ENCODE measurements around the gene NEURL1. TPM values are rescaled to one million over a fixed set of nuclear protein-coding genes. Genes with fewer than 3 reads are reported as not detected.

NEURL1 gene
- total and polyA plus RNA-seq, 4 donors, result 0.16 to 2.8 (median 0.35) TPM

- no peaks in the 10 kb centered on the region for H3K36me3 ChIP-seq (ENCODE audit: control insufficient read depth in 1 of 2, insufficient read depth in 2 of 2, low read length in 1 of 2)
- WGBS, 2 donors, result 84 to 87% methylated on average over 6 of the region's 6 CpGs
- no peaks in the 10 kb centered on the region for H3K27me3 ChIP-seq (ENCODE audit: control insufficient read depth in 1 of 2, insufficient read depth in 2 of 2, low read length in 1 of 2)
- intact Hi-C loops (cut with DNase I), result no loop called here
- no peak overlapping the region for H3K27ac ChIP-seq (ENCODE audit: low read depth in 1 of 2, low read length in 2 of 2)
- no peak for ATAC-seq (ENCODE audit: low FRiP score)
- no peak for DNase-seq
- no peaks in the 10 kb centered on the region for H3K4me1 ChIP-seq (ENCODE audit: control insufficient read depth in 1 of 2, insufficient read depth in 2 of 2, low read length in 2 of 2)
- H3K9me3 ChIP-seq (ENCODE audit: control insufficient read depth, low read length), result no peaks in the 10 kb centered on the region
- H3K4me3 ChIP-seq (ENCODE audit: low read length in 2 of 2), result no peak overlapping the region
Observed at GRCh38 chr10:103575416-103576075, 82.0 kb downstream of the NEURL1 start.

- no peak for DNase-seq
- H3K4me3 ChIP-seq (ENCODE audit: low read length in 2 of 2), result no peak overlapping the region
- no peaks in the 10 kb centered on the region for H3K36me3 ChIP-seq (ENCODE audit: control insufficient read depth in 1 of 2, insufficient read depth in 2 of 2, low read length in 1 of 2)
- no peak overlapping the region for H3K27ac ChIP-seq (ENCODE audit: low read depth in 1 of 2, low read length in 2 of 2)
- intact Hi-C loops (cut with DNase I), result no loop called here
- no peaks in the 10 kb centered on the region for H3K9me3 ChIP-seq (ENCODE audit: control insufficient read depth, low read length)
- WGBS, 2 donors, result 95 to 99% methylated on average over 1 of the region's 1 CpG
- no peak for ATAC-seq (ENCODE audit: low FRiP score)
- H3K4me1 ChIP-seq (ENCODE audit: control insufficient read depth in 1 of 2, insufficient read depth in 2 of 2, low read length in 2 of 2), result no peaks in the 10 kb centered on the region
- H3K27me3 ChIP-seq (ENCODE audit: control insufficient read depth in 1 of 2, insufficient read depth in 2 of 2, low read length in 1 of 2), result no peaks in the 10 kb centered on the region
Observed at GRCh38 chr10:103576076-103576471, 82.6 kb downstream of the NEURL1 start.

DNA sequence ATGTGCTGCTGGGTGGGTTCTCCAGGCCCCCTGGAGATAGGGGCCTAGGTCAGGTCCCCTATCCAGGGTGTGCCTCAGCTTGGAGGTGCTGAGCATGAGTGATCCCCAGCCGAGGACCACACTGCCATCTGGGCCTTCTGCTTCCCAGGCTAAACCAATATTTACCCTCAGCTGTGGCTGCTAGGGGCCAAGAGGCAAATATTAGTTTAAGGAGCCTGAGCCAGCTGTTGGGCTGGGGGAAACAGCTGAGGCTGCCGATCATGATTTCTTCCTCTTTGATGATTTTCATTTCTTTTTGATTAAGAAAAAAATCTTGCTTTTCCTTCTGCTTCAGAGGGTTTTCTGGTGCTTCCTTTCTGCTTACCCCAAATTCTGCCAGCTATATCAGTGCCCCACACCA lies 83.4 kb downstream of the NEURL1 start:
- 13% methylated on average over 2 of the region's 2 CpGs for WGBS, 2 donors
- ATAC-seq (ENCODE audit: low FRiP score), result no peak
- H3K9me3 ChIP-seq (ENCODE audit: control insufficient read depth, low read length), result no peaks in the 10 kb centered on the region
- no peak for DNase-seq
- H3K4me1 ChIP-seq (ENCODE audit: control insufficient read depth in 1 of 2, insufficient read depth in 2 of 2, low read length in 2 of 2), result no peaks in the 10 kb centered on the region
- H3K4me3 ChIP-seq (ENCODE audit: low read length in 2 of 2), result no peak overlapping the region
- H3K27ac ChIP-seq (ENCODE audit: low read depth in 1 of 2, low read length in 2 of 2), result no peak overlapping the region
- intact Hi-C loops (cut with DNase I), result no loop called here
- H3K27me3 ChIP-seq (ENCODE audit: control insufficient read depth in 1 of 2, insufficient read depth in 2 of 2, low read length in 1 of 2), result no peaks in the 10 kb centered on the region
- H3K36me3 ChIP-seq (ENCODE audit: control insufficient read depth in 1 of 2, insufficient read depth in 2 of 2, low read length in 1 of 2), result no peaks in the 10 kb centered on the region

- H3K9me3 ChIP-seq (ENCODE audit: control insufficient read depth, low read length), result no peaks in the 10 kb centered on the region
- no peaks in the 10 kb centered on the region for H3K36me3 ChIP-seq (ENCODE audit: control insufficient read depth in 1 of 2, insufficient read depth in 2 of 2, low read length in 1 of 2)
- H3K27me3 ChIP-seq (ENCODE audit: control insufficient read depth in 1 of 2, insufficient read depth in 2 of 2, low read length in 1 of 2), result no peaks in the 10 kb centered on the region
- ATAC-seq (ENCODE audit: low FRiP score) (no peak), DNase-seq (no peak)
- intact Hi-C loops (cut with DNase I), result no loop called here
- no peak overlapping the region for H3K27ac ChIP-seq (ENCODE audit: low read depth in 1 of 2, low read length in 2 of 2)
- WGBS, 2 donors, result 89% methylated on average over 15 of the region's 15 CpGs
- H3K4me1 ChIP-seq (ENCODE audit: control insufficient read depth in 1 of 2, insufficient read depth in 2 of 2, low read length in 2 of 2), result no peaks in the 10 kb centered on the region
- no peak overlapping the region for H3K4me3 ChIP-seq (ENCODE audit: low read length in 2 of 2)
Observed at GRCh38 chr10:103578782-103579382, 85.4 kb downstream of the NEURL1 start.

DNA sequence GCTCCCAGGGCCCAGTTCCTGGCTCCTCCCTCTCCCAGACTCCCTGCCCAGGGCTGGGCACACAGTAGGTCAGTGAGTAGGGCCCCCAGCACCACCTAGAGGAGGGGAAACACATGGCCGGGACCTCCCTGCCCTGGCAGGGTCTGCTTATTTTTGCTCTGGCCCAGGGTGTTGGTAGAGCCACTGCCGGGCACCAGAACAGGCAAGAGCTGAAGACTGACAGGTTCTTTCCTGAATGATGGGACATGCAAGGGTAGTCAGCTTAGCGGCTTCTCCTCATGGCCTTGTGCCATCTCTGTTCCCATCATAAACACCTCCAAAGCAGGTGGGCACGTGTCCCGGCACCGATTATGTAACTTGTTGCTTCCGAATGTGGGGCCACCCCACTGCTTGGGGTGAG lies 86.5 kb downstream of the NEURL1 start:
- Histone ChIP-seq H3K9me3 (ENCODE audit: control insufficient read depth, low read length) (no peaks in the 10 kb centered on the region), H3K27me3 (ENCODE audit: control insufficient read depth in 1 of 2, insufficient read depth in 2 of 2, low read length in 1 of 2) (no peaks in the 10 kb centered on the region), H3K4me1 (ENCODE audit: control insufficient read depth in 1 of 2, insufficient read depth in 2 of 2, low read length in 2 of 2) (no peaks in the 10 kb centered on the region), H3K4me3 (ENCODE audit: low read length in 2 of 2) (no peak overlapping the region), H3K27ac (ENCODE audit: low read depth in 1 of 2, low read length in 2 of 2) (no peak overlapping the region), H3K36me3 (ENCODE audit: control insufficient read depth in 1 of 2, insufficient read depth in 2 of 2, low read length in 1 of 2) (no peaks in the 10 kb centered on the region)
- ATAC-seq (ENCODE audit: low FRiP score) (no peak), DNase-seq (no peak)
- intact Hi-C loops (cut with DNase I), result no loop called here
- 85 to 89% methylated on average over 7 of the region's 7 CpGs for WGBS, 2 donors

- intact Hi-C loops (cut with DNase I), result no loop called here
- ATAC-seq (ENCODE audit: low FRiP score), result no peak
- no peak overlapping the region for H3K27ac ChIP-seq (ENCODE audit: low read depth in 1 of 2, low read length in 2 of 2)
- DNase-seq, result no peak
- no peaks in the 10 kb centered on the region for H3K9me3 ChIP-seq (ENCODE audit: control insufficient read depth, low read length)
- no peaks in the 10 kb centered on the region for H3K27me3 ChIP-seq (ENCODE audit: control insufficient read depth in 1 of 2, insufficient read depth in 2 of 2, low read length in 1 of 2)
- 41% methylated on average over 7 of the region's 7 CpGs for WGBS, 2 donors
- no peaks in the 10 kb centered on the region for H3K36me3 ChIP-seq (ENCODE audit: control insufficient read depth in 1 of 2, insufficient read depth in 2 of 2, low read length in 1 of 2)
- no peak overlapping the region for H3K4me3 ChIP-seq (ENCODE audit: low read length in 2 of 2)
- no peaks in the 10 kb centered on the region for H3K4me1 ChIP-seq (ENCODE audit: control insufficient read depth in 1 of 2, insufficient read depth in 2 of 2, low read length in 2 of 2)
Observed at GRCh38 chr10:103580430-103580829, 86.9 kb downstream of the NEURL1 start.

GRCh38 chr10:103581499-103581898 lies 88.0 kb downstream of the NEURL1 start:
- Histone ChIP-seq H3K9me3 (ENCODE audit: control insufficient read depth, low read length) (no peaks in the 10 kb centered on the region), H3K36me3 (ENCODE audit: control insufficient read depth in 1 of 2, insufficient read depth in 2 of 2, low read length in 1 of 2) (no peaks in the 10 kb centered on the region), H3K4me3 (ENCODE audit: low read length in 2 of 2) (no peak overlapping the region), H3K27me3 (ENCODE audit: control insufficient read depth in 1 of 2, insufficient read depth in 2 of 2, low read length in 1 of 2) (no peaks in the 10 kb centered on the region), H3K27ac (ENCODE audit: low read depth in 1 of 2, low read length in 2 of 2) (no peak overlapping the region), H3K4me1 (ENCODE audit: control insufficient read depth in 1 of 2, insufficient read depth in 2 of 2, low read length in 2 of 2) (no peaks in the 10 kb centered on the region)
- no peak for DNase-seq
- intact Hi-C loops (cut with DNase I), result no loop called here
- ATAC-seq (ENCODE audit: low FRiP score), result no peak

- Histone ChIP-seq H3K4me1 (ENCODE audit: control insufficient read depth in 1 of 2, insufficient read depth in 2 of 2, low read length in 2 of 2) (no peaks in the 10 kb centered on the region), H3K27ac (ENCODE audit: low read depth in 1 of 2, low read length in 2 of 2) (no peak overlapping the region), H3K36me3 (ENCODE audit: control insufficient read depth in 1 of 2, insufficient read depth in 2 of 2, low read length in 1 of 2) (no peaks in the 10 kb centered on the region), H3K9me3 (ENCODE audit: control insufficient read depth, low read length) (no peaks in the 10 kb centered on the region), H3K4me3 (ENCODE audit: low read length in 2 of 2) (no peak overlapping the region), H3K27me3 (ENCODE audit: control insufficient read depth in 1 of 2, insufficient read depth in 2 of 2, low read length in 1 of 2) (no peaks in the 10 kb centered on the region)
- ATAC-seq (ENCODE audit: low FRiP score) (no peak), DNase-seq (no peak)
- intact Hi-C loops (cut with DNase I), result no loop called here
- WGBS, 2 donors, result 64 to 77% methylated on average over 13 of the region's 13 CpGs
Observed at GRCh38 chr10:103582331-103583123, 89.0 kb downstream of the NEURL1 start.

DNA sequence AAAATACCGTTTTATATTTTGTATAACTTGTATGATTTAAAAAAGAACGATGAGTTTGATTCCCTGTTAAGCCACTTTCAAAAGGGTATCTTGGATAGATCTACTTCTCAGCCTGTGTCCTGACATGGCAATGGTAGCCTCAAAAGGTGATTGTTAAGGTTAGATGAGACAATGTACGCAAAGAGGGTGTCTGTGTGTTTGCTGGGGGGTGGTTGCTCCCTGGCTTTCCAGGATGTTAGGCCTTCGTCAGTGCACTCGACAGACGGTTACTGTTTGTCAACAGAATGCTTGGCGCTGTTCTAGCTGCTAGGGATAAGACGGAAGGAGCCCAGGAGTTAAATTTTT lies 90.3 kb downstream of the NEURL1 start:
- H3K27me3 ChIP-seq (ENCODE audit: control insufficient read depth in 1 of 2, insufficient read depth in 2 of 2, low read length in 1 of 2), result no peaks in the 10 kb centered on the region
- intact Hi-C loops (cut with DNase I), result no loop called here
- no peak for ATAC-seq (ENCODE audit: low FRiP score)
- DNase-seq, result no peak
- no peaks in the 10 kb centered on the region for H3K9me3 ChIP-seq (ENCODE audit: control insufficient read depth, low read length)
- H3K36me3 ChIP-seq (ENCODE audit: control insufficient read depth in 1 of 2, insufficient read depth in 2 of 2, low read length in 1 of 2), result no peaks in the 10 kb centered on the region
- H3K4me3 ChIP-seq (ENCODE audit: low read length in 2 of 2), result no peak overlapping the region
- H3K4me1 ChIP-seq (ENCODE audit: control insufficient read depth in 1 of 2, insufficient read depth in 2 of 2, low read length in 2 of 2), result no peaks in the 10 kb centered on the region
- H3K27ac ChIP-seq (ENCODE audit: low read depth in 1 of 2, low read length in 2 of 2), result no peak overlapping the region
- WGBS, 2 donors, result 92 to 95% methylated on average over 8 of the region's 8 CpGs
